Sigmoid colon (tissue), 4 donors: ENCODE results near the gene PLEKHD1.

ENCODE experiments used
- CTCF ChIP-seq, 4 experiments: fragments of 450-650 bp in 3 of 4; fragments of 200-600 bp in 1 of 4; IDR thresholded peaks; one replicate each; pipeline ENCODE4 v1.5.1; 2016 to 2019; ENCODE audit warnings: antibody characterized with exemption in 4 of 4, mild to moderate bottlenecking in 3 of 4, moderate library complexity in 2 of 4
- EP300 ChIP-seq, 4 donors: sonication (generic); formaldehyde crosslinking; IDR thresholded peaks; one replicate each; pipeline ENCODE4 v1.6.1; 2017; ENCODE audit warnings: antibody characterized with exemption in 4 of 4
- POLR2A ChIP-seq, 2 donors: fragments of 450-650 bp; IDR thresholded peaks; one replicate each; pipeline ENCODE4 v1.6.1; 2016; ENCODE audit warnings: antibody characterized with exemption in 2 of 2, mild to moderate bottlenecking in 2 of 2, moderate library complexity in 2 of 2
- POLR2AphosphoS5 ChIP-seq, 4 donors: sonication (generic); formaldehyde crosslinking; IDR thresholded peaks; one replicate each; pipeline ENCODE4 v1.6.1; 2017; ENCODE audit warnings: antibody characterized with exemption in 4 of 4

- TF ChIP-seq CTCF (IDR thresholded peaks at IDR 0.05), result no peak
- no peak for TF ChIP-seq POLR2A (IDR thresholded peaks at IDR 0.05)
- TF ChIP-seq EP300 (IDR thresholded peaks at IDR 0.05), result no peak
- no peak for TF ChIP-seq POLR2AphosphoS5 (IDR thresholded peaks at IDR 0.05)
Measured at GRCh38 chr14:69441948-69442347, 42.6 kb upstream of the PLEKHD1 start.
